ENCODE data around the gene ANGPTL8.

Gene ANGPTL8

DNA sequence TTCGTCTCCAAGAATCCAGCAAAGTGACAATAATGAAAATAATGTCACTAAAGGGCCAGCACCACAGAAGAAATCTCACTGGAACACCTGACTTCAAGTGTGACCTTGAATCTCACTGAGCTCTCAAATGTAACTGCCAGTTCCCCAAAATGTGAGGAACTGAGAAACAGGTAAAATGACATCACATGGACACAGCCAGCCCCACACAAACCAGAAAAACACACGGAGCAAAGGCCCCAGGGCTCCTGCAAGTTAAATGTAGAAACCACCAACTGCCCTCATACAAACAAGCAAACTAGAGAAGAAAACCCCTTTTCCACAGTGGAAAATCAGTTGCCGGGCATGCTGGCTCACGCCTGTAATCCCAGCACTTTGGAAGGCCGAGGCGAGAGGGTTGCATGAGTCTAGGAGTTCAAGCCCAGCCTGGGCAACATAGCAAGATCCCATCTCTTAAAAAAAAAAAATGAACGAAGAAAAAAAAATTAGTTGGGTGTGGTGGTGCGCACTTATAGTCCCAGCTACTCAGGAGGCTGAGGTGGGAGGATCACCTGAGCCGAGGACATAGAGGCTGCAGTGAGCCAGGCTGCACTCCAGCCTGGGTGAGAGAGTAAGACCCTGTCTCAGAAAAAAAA lies 33.4 kb upstream of the ANGPTL8 start:
- no peak for TF ChIP-seq HDGF (IDR thresholded peaks at IDR 0.05; ENCODE audit: borderline replicate concordance)
- TF ChIP-seq L3MBTL2 (conservative IDR thresholded peaks at IDR 0.05): no peak
- TF ChIP-seq NFRKB (IDR thresholded peaks at IDR 0.05): no peak
- TF ChIP-seq FOXK2 (IDR thresholded peaks at IDR 0.05): no peak
- no peak for TF ChIP-seq BHLHE40 (IDR thresholded peaks at IDR 0.05; ENCODE audit: borderline replicate concordance)
- TF ChIP-seq TARDBP (IDR thresholded peaks at IDR 0.05): no peak
- no peak for TF ChIP-seq LEF1 (IDR thresholded peaks at IDR 0.05; ENCODE audit: borderline replicate concordance)
- TF ChIP-seq, protein P1, sequence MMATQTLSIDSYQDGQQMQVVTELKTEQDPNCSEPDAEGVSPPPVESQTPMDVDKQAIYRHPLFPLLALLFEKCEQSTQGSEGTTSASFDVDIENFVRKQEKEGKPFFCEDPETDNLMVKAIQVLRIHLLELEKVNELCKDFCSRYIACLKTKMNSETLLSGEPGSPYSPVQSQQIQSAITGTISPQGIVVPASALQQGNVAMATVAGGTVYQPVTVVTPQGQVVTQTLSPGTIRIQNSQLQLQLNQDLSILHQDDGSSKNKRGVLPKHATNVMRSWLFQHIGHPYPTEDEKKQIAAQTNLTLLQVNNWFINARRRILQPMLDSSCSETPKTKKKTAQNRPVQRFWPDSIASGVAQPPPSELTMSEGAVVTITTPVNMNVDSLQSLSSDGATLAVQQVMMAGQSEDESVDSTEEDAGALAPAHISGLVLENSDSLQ (IDR thresholded peaks at IDR 0.05): no peak
- no peak for TF ChIP-seq SUZ12 (IDR thresholded peaks at IDR 0.05)
- TF ChIP-seq CTBP1 (IDR thresholded peaks at IDR 0.05; ENCODE audit: borderline replicate concordance): no peak
- TF ChIP-seq ELF4 (IDR thresholded peaks at IDR 0.05): no peak
- TF ChIP-seq ZNF384 (IDR thresholded peaks at IDR 0.05): no peak
- POLR2A ChIA-PET: no interaction called here
- no peak for DNase-seq (ENCODE audit: extremely low spot score)
- CTCF ChIA-PET: no interaction called here

DNA sequence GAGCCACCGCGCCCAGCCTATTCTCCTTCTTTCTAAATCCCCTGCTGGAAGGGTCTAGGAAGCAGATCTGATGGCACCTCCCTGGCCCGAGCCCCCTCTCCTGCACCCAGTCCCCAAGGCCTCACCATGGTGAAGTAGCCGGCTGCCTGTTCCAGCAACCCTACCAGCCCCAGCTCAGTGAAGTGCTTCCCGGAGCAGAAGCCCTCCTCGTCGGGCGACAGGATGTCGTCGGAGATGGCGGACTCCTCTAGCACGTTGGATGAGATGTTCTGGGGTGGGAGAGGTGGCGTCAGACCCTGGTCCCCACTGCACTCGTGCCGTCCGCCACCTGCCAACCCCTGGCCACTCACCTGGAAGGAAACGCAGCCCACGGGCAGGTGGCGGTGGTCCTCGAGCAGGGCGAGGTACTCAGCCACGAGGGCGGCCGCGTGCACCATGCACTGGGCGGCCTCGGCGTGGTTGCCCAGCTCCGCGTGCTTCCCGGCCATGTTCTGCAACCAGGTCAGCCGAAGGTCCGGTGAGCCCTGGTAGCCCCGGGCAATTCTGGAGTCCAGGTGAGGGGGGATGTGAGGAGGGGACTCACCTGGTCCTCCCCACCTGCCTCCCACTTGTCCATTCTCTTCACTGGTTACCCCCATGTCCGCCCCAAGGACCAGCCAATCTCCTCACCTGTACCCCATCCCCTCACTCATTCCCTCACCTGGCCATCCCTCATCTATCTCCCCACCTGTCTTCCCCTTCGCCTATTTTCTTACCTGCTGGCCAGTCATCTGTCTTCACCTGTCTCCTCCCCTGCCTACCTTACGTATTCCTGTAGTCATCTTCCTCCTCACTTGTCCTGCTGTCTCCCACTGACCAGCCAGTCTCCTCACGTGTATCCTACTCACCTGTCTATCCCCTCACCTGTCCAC lies 30.6 kb upstream of the ANGPTL8 start:
- CTCF ChIA-PET: no interaction called here
- POLR2A ChIA-PET: interaction anchor here (1.7 kb wide), 1 partner anchor 166 kb away, joined by 5 read pairs; the partner anchor contains the start of gene SWSAP1
- no peak for DNase-seq (ENCODE audit: extremely low spot score)
- TF ChIP-seq CTBP1 (IDR thresholded peaks at IDR 0.05; ENCODE audit: borderline replicate concordance) (peak; percentile 81), HDGF (IDR thresholded peaks at IDR 0.05; ENCODE audit: borderline replicate concordance) (0 out of 2 replicates have a peak, but pooled peaks have one; percentile 46), ARNT (IDR thresholded peaks at IDR 0.05) (no peak)

DNA sequence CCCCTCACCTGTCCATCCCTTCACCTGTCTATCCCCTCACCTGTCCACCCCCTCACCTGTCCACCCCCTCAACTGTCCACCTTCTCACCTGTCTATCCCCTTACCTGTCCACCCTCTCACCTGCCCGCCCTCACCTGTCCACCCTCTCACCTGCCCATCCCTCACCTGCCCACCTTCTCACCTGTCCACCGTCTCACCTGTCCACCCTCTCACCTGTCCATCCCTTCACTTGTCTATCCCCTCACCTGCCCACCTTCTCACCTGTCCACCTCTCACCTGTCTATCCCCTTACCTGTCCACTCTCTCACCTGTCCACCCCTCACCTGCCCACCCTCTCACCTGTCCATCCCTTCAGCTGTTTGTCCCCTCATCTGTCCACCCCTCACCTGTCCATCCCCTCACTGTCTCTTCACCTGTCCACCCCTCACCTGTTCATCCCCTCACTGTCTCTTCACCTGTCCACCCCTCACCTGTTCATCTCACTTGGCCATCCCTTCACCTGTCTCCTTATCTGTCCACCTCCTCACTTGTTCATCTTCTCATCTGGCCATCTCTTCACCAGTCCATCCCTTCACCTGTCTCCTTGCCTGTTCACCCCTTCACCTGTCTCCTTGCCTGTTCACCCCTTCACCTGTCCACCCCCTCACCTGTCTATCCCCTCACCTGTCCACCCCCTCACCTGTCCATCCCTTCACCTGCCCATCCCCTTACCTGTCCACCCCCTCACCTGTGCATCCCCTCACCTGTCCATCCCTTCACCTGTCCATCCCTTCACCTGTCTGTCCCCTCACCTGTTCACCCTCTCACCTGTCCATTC lies 29.4 kb upstream of the ANGPTL8 start:
- no peak for DNase-seq (ENCODE audit: extremely low spot score)
- ChIA-PET CTCF (no interaction called here), POLR2A (no interaction called here)

DNA sequence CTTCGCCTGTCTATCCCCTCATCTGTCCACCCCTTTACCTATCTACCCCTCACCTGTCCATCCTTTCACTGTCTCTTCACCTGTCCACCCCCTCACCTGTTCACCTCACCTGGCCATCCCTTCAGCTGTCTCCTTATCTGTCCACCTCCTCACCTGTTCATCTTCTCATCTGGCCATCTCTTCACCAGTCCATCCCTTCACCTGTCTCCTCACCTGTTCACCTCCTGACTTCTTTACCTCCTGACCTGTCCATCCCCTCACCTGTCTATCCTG lies 28.8 kb upstream of the ANGPTL8 start:
- no peak for DNase-seq (ENCODE audit: extremely low spot score)
- TF ChIP-seq CTBP1 (IDR thresholded peaks at IDR 0.05; ENCODE audit: borderline replicate concordance) (peak; percentile 81), NFRKB (IDR thresholded peaks at IDR 0.05) (no peak), L3MBTL2 (conservative IDR thresholded peaks at IDR 0.05) (no peak), TARDBP (IDR thresholded peaks at IDR 0.05) (no peak)
- CTCF ChIA-PET: no interaction called here
- POLR2A ChIA-PET: no interaction called here

More for the DNA sequence above, 29.4 kb upstream of the ANGPTL8 start:
- TF ChIP-seq CTBP1 (IDR thresholded peaks at IDR 0.05; ENCODE audit: borderline replicate concordance) (peak; percentile 99), FOXK2 (IDR thresholded peaks at IDR 0.05) (no peak), L3MBTL2 (conservative IDR thresholded peaks at IDR 0.05) (no peak), SUZ12 (IDR thresholded peaks at IDR 0.05) (no peak), TARDBP (IDR thresholded peaks at IDR 0.05) (no peak), ARNT (IDR thresholded peaks at IDR 0.05) (no peak)

DNA sequence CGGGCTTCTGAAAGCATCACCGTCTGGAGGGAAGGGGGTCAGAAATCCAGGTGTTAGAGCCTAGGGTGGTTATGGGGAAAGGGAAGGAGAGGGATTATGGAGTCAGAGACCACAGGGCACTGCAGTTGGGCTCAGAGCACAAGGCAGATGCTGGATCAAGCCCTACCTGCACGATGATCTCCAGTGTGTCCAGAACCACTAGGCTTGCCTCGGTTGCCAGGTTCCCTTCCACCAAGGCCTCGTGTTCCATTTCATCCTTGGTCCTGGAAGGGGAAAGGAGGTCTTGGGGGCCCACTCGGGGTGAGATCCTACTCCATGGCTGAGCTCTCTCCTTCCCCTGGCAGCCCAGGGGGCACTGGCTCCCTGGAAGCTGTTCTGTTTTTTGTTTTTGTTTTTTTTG lies 25.0 kb upstream of the ANGPTL8 start:
- ChIA-PET POLR2A (no interaction called here), CTCF (no interaction called here)
- DNase-seq (ENCODE audit: extremely low spot score): no peak
- TF ChIP-seq ELF4 (IDR thresholded peaks at IDR 0.05): no peak
- TF ChIP-seq FOXK2 (IDR thresholded peaks at IDR 0.05): no peak
- no peak for TF ChIP-seq SUZ12 (IDR thresholded peaks at IDR 0.05)
- no peak for TF ChIP-seq BHLHE40 (IDR thresholded peaks at IDR 0.05; ENCODE audit: borderline replicate concordance)
- TF ChIP-seq SP1 (IDR thresholded peaks at IDR 0.05): no peak
- TF ChIP-seq NFRKB (IDR thresholded peaks at IDR 0.05): no peak
- no peak for TF ChIP-seq HDGF (IDR thresholded peaks at IDR 0.05; ENCODE audit: borderline replicate concordance)
- no peak for TF ChIP-seq ARNT (IDR thresholded peaks at IDR 0.05)
- TF ChIP-seq LEF1 (IDR thresholded peaks at IDR 0.05; ENCODE audit: borderline replicate concordance): no peak
- no peak for TF ChIP-seq L3MBTL2 (conservative IDR thresholded peaks at IDR 0.05)
- no peak for TF ChIP-seq FOXA1 (IDR thresholded peaks at IDR 0.05)
- TF ChIP-seq CTBP1 (IDR thresholded peaks at IDR 0.05; ENCODE audit: borderline replicate concordance): no peak

DNA sequence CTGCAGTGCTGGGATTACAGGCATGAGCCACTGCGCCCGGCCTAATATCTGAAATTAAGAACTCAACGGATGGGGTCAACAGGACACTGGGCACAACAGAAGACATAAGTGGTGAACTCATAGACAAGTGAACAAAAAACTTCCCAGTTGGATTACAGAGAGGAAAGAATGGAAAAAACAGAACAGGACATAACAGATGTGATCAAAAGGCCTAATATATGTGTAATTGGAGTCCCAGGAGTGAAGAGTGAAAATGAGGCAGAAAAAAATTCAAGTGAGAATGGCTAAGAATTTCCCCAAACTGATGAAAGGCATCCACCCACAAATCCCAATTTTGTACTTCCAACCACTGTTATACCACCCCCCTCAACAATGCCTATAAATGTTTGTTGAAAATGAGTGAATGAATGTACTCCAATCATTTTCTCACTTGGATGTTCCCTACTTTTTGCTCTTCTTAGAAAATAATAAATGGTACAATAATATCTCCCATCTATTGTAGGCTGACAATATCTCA lies 18.3 kb upstream of the ANGPTL8 start:
- ChIA-PET POLR2A (no interaction called here), CTCF (interaction anchor here (0.6 kb wide), 1 partner anchor 29 kb away, joined by 5 read pairs; no protein-coding TSS in a partner anchor)
- DNase-seq (ENCODE audit: extremely low spot score): no peak
- TF ChIP-seq L3MBTL2 (conservative IDR thresholded peaks at IDR 0.05) (no peak), ARNT (IDR thresholded peaks at IDR 0.05) (no peak), CTBP1 (IDR thresholded peaks at IDR 0.05; ENCODE audit: borderline replicate concordance) (no peak), SUZ12 (IDR thresholded peaks at IDR 0.05) (no peak), FOXA1 (IDR thresholded peaks at IDR 0.05) (no peak), LEF1 (IDR thresholded peaks at IDR 0.05; ENCODE audit: borderline replicate concordance) (no peak), FOXK2 (IDR thresholded peaks at IDR 0.05) (no peak), FOXM1 (IDR thresholded peaks at IDR 0.05; ENCODE audit: borderline replicate concordance) (no peak), HDGF (IDR thresholded peaks at IDR 0.05; ENCODE audit: borderline replicate concordance) (no peak), BHLHE40 (IDR thresholded peaks at IDR 0.05; ENCODE audit: borderline replicate concordance) (no peak), SP1 (IDR thresholded peaks at IDR 0.05) (no peak), NFRKB (IDR thresholded peaks at IDR 0.05) (no peak), TARDBP (IDR thresholded peaks at IDR 0.05) (no peak), ELF4 (IDR thresholded peaks at IDR 0.05) (no peak), ZNF384 (IDR thresholded peaks at IDR 0.05) (no peak)
- TF ChIP-seq, protein P1 (IDR thresholded peaks at IDR 0.05): no peak
